ENCODE results near the gene PDE4D. TPM values are rescaled to one million over a fixed set of nuclear protein-coding genes. Genes with fewer than 3 reads are reported as not detected.
A peak's percentile ranks its signal among the peaks of the same experiment; 100 is the strongest.

Gene PDE4D
- total RNA-seq, 4 donors from 2014 or later: 15.9 to 66.3 (median 48.7) TPM

DNA sequence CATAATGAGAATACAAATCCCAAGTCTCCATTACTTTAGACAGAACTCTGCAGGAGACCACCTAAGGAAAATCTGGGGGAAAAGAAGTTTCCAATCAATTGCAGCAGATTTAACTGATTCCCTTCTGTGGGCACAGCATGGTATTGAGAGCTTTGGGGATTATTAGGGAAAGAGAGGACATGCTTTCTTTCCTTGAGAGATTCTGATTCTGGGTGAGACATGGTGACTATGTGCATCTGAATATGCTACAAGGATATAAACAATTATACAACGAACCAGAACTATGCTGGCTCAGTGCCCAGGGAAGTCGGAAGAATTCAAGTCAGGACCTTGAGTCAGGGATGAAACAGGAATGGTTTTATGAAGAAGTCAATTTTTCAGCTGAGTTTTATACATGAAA, 183.7 kb downstream of the PDE4D start:
- H3K9me3 ChIP-seq: no peaks in the 10 kb centered on the region
- H3K36me3 ChIP-seq: no peaks in the 10 kb centered on the region
- H3K4me3 ChIP-seq: no peak overlapping the region
- WGBS, 2 donors: 10 to 18% methylated on average over 2 of the region's 2 CpGs
- no peaks in the 10 kb centered on the region for H3K27me3 ChIP-seq
- TF ChIP-seq POLR2A (IDR thresholded peaks at IDR 0.05) (no peak), EP300 (IDR thresholded peaks at IDR 0.05) (no peak)
- TF ChIP-seq, protein P1, sequence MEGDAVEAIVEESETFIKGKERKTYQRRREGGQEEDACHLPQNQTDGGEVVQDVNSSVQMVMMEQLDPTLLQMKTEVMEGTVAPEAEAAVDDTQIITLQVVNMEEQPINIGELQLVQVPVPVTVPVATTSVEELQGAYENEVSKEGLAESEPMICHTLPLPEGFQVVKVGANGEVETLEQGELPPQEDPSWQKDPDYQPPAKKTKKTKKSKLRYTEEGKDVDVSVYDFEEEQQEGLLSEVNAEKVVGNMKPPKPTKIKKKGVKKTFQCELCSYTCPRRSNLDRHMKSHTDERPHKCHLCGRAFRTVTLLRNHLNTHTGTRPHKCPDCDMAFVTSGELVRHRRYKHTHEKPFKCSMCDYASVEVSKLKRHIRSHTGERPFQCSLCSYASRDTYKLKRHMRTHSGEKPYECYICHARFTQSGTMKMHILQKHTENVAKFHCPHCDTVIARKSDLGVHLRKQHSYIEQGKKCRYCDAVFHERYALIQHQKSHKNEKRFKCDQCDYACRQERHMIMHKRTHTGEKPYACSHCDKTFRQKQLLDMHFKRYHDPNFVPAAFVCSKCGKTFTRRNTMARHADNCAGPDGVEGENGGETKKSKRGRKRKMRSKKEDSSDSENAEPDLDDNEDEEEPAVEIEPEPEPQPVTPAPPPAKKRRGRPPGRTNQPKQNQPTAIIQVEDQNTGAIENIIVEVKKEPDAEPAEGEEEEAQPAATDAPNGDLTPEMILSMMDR (IDR thresholded peaks at IDR 0.05): no peak
- peaks cover 0 to 20% (median 0%) of the 10 kb centered on the region in 4 donors for H3K4me1 ChIP-seq
- H3K27ac ChIP-seq: peak overlapping the region in 2 of 4 donors; percentile 37 to 43
- no peak for DNase-seq (ENCODE audit: low spot score in 2 of 2)

DNA sequence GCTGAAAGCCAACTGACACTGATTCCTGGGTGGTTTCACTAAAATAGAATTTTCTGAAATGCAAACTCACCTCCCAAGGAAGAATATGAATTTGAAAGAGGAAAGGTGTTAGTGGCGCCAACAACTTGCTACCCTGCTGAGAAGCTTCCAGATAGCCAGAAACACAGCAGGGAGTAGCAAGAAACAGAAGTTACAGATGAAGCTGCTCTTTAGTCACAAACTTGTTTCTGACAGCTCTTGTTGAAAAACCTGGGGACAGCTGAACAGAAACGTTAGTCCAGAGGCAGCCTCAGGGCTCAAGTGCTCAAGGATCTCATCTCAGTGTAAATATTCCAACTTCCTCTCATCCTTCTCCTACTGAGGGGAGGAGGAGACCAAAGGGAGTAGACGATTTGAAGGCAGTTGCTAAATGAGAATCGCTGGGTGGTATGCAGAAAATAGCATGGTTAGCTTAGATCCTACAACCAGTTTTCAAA, 184.1 kb downstream of the PDE4D start:
- DNase-seq (ENCODE audit: low spot score in 2 of 2): no peak
- Histone ChIP-seq H3K4me1 (peaks cover 0 to 20% (median 0%) of the 10 kb centered on the region in 4 donors), H3K36me3 (no peaks in the 10 kb centered on the region), H3K9me3 (no peaks in the 10 kb centered on the region), H3K4me3 (no peak overlapping the region), H3K27ac (peak overlapping the region in 2 of 4 donors; percentile 37 to 43), H3K27me3 (no peaks in the 10 kb centered on the region)
- 22 to 35% methylated on average over 4 of the region's 4 CpGs for WGBS, 2 donors
- TF ChIP-seq, protein P1 (IDR thresholded peaks at IDR 0.05): no peak
- TF ChIP-seq EP300 (IDR thresholded peaks at IDR 0.05) (no peak), POLR2A (IDR thresholded peaks at IDR 0.05) (no peak)

DNA sequence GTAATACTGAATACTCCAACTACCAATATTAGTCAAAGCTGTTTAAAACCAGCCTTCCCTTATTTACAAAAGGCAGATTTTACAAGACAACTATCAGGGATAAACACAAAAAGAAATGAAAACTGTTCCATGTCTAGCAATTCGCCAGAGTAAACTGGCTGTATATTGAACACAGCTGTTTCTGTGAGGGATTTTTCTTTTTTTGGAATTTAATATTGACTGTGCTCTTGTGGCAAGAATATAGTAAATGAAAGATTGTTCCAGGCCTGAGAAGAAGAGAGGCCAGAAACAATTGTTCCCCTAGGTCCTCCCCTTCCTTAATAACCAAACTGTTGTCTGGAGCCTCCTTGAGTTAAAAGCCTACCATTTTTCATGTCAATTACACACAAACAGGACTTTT, 188.6 kb downstream of the PDE4D start:
- DNase-seq (ENCODE audit: low spot score in 2 of 2): no peak
- Histone ChIP-seq H3K36me3 (no peaks in the 10 kb centered on the region), H3K27me3 (no peaks in the 10 kb centered on the region), H3K27ac (no peak overlapping the region), H3K4me1 (peaks cover 0 to 13% (median 0%) of the 10 kb centered on the region in 4 donors), H3K9me3 (no peaks in the 10 kb centered on the region), H3K4me3 (no peak overlapping the region)
- 18 to 41% methylated on average over 1 of the region's 1 CpG for WGBS, 2 donors
- TF ChIP-seq, protein P1 (IDR thresholded peaks at IDR 0.05): no peak
- no peak for TF ChIP-seq POLR2A (IDR thresholded peaks at IDR 0.05)
- no peak for TF ChIP-seq EP300 (IDR thresholded peaks at IDR 0.05)

DNA sequence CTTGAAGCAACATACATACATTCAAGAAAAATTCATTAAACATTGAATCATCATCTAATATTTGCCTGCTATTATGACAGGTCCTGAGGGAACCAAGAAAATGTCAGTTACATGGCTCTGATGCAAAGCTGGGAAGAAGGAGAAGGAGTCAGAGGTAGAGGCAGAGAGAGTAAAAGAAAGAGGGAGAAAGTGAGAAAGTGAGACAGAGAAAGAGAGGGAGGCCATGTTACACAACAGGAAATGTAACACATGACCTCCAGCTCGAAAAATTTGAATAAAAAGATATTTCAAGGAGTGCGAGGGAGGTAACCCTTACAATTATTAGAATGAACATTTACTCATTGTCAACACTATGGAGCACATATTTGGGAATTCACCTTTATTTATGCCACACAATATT, 189.7 kb downstream of the PDE4D start:
- Histone ChIP-seq H3K4me1 (peaks cover 0 to 4% (median 0%) of the 10 kb centered on the region in 4 donors), H3K27me3 (no peaks in the 10 kb centered on the region), H3K27ac (no peak overlapping the region), H3K4me3 (no peak overlapping the region), H3K36me3 (no peaks in the 10 kb centered on the region), H3K9me3 (no peaks in the 10 kb centered on the region)
- DNase-seq (ENCODE audit: low spot score in 2 of 2): no peak
- 78 to 85% methylated on average over 2 of the region's 2 CpGs for WGBS, 2 donors
- TF ChIP-seq, protein P1 (IDR thresholded peaks at IDR 0.05): no peak
- TF ChIP-seq POLR2A (IDR thresholded peaks at IDR 0.05) (no peak), EP300 (IDR thresholded peaks at IDR 0.05) (no peak)

DNA sequence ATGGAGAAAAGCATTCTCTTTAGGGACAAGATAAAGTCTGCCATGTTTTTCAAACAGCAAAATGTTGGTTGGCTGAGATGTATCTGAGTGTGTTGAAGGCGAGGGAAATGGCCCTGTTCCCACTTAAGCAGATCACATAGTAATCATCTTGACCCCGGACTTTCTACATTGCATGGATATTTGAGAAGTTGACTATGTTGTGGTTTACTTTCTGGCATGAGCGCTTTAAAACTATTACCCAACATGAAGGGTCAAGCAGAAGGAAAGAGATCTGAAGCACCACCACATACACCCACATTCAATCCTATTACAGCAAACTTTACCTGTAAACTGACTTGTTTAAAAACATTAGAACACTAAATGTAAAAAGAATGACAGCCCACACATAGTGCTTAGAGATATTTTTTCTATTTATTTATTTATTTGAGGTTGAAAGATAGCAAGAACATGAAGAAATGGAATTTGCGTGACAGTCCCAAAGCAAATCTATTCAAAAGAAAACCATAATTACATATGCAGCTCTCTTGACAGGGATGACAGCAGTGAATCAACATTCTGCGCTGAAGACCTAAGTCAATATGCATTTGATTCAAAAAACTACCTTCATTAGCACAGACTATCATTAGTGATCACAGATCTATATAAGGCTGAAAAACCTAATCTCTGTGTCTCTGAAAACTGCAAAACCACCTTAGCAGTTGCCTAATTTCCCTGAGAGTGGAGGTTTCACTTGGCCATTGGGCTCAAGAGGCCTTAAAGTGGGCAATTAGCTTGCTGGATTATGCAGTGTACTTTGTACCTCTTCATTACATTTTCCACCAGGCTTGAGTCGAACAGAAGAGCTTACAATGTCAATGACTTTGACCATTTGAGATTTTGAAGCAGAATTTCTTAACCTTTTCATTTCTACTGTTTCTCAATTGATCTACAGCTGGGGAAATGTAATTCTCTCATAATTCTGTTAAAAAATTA, 195.0 kb downstream of the PDE4D start:
- Histone ChIP-seq H3K27me3 (no peaks in the 10 kb centered on the region), H3K36me3 (no peaks in the 10 kb centered on the region), H3K4me1 (no peaks in the 10 kb centered on the region), H3K27ac (no peak overlapping the region), H3K9me3 (no peaks in the 10 kb centered on the region), H3K4me3 (no peak overlapping the region)
- whole genome bisulfite sequencing, 2 donors: 85 to 89% methylated on average over 6 of the region's 6 CpGs
- TF ChIP-seq EP300 (IDR thresholded peaks at IDR 0.05): no peak
- DNase-seq (ENCODE audit: low spot score in 2 of 2): no peak

All from tibial nerve (tissue), 4 donors.